ENCODE measurements around the gene IVD. TPM values are rescaled to one million over a fixed set of nuclear protein-coding genes. Genes with fewer than 3 reads are reported as not detected.

The IVD gene
- total and polyA plus RNA-seq, 2 of the 4 experiments (the other 2 are of a cell fraction), result 31.7 to 41.1 TPM

- POLR2A ChIA-PET (ENCODE audit: unreplicated experiment), result interaction anchor here (0.6 kb wide), 1 partner anchor 33 kb away, joined by 3 read pairs; no protein-coding TSS in a partner anchor
- Histone ChIP-seq H4K8ac (ENCODE audit: low read depth in 2 of 2, low read length in 2 of 2) (no peak overlapping the region), H3K79me1 (ENCODE audit: low read depth in 1 of 2, low read length in 2 of 2) (no peaks in the 10 kb centered on the region), H3K4me3 (ENCODE audit: insufficient read depth, low read depth, low read length) (no peak overlapping the region), H4K5ac (ENCODE audit: low read depth, low read length) (no peak overlapping the region), H3K56ac (ENCODE audit: extremely low read depth, insufficient read depth, low read length) (no peak overlapping the region), H3K18ac (ENCODE audit: low read depth, low read length) (no peak overlapping the region), H3K27ac (ENCODE audit: insufficient read depth, low read length) (no peak overlapping the region), H2AFZ (replicated peaks; ENCODE audit: low read length, poor library complexity) (no peak overlapping the region), H2AK5ac (ENCODE audit: low read depth, low read length) (no peak overlapping the region), H4K20me1 (ENCODE audit: insufficient read depth, low read length) (peaks cover 3% of the 10 kb centered on the region; the same call in 1 of the 2 replicates), H4K91ac (ENCODE audit: insufficient read depth, low read depth, low read length) (no peak overlapping the region), H2BK20ac (ENCODE audit: low read depth, low read length) (no peak overlapping the region), H2BK120ac (ENCODE audit: low read depth, low read length) (no peak overlapping the region), H2AK9ac (replicated peaks; ENCODE audit: low read depth, low read length, poor library complexity) (no peak overlapping the region), H3K9ac (ENCODE audit: low read depth, low read length) (no peak overlapping the region), H3K14ac (replicated peaks; ENCODE audit: low read depth, low read length) (no peak overlapping the region), H3K4ac (ENCODE audit: low read depth, low read length) (no peak overlapping the region), H3K23ac (ENCODE audit: low read depth, low read length) (no peak overlapping the region), H3K9me1 (ENCODE audit: insufficient read depth, low read length) (no peaks in the 10 kb centered on the region), H3K27me3 (ENCODE audit: control insufficient read depth, insufficient read depth, low read length) (peaks cover 20% of the 10 kb centered on the region), H3K4me2 (ENCODE audit: low read depth, low read length) (no peak overlapping the region), H3K9me3 (ENCODE audit: control insufficient read depth, insufficient read depth, low read length) (no peaks in the 10 kb centered on the region), H2BK5ac (ENCODE audit: low read depth, low read length, poor library complexity, severe bottlenecking) (no peak overlapping the region), H3K4me1 (ENCODE audit: control insufficient read depth, insufficient read depth, low read length) (no peaks in the 10 kb centered on the region), H3K36me3 (ENCODE audit: control insufficient read depth, insufficient read depth, low read length) (no peaks in the 10 kb centered on the region; the same call in 1 of the 2 replicates), H2BK15ac (ENCODE audit: low read depth, low read length) (no peak overlapping the region)
- CTCF ChIA-PET, result interaction anchor here (1.1 to 2.5 kb wide), 2 partner anchors 80 to 146 kb away, joined by 3 to 8 read pairs; no protein-coding TSS in a partner anchor
- ATAC-seq (ENCODE audit: low read depth), result no peak
- TF ChIP-seq RFX5 (IDR thresholded peaks at IDR 0.05; ENCODE audit: low read depth, low read length), result no peak
- no peak for TF ChIP-seq ELK1 (IDR thresholded peaks at IDR 0.05; ENCODE audit: borderline replicate concordance, low read depth, low read length)
- TF ChIP-seq USF2 (IDR thresholded peaks at IDR 0.05; ENCODE audit: low read depth, low read length), result no peak
- TF ChIP-seq CEBPB (IDR thresholded peaks at IDR 0.05; ENCODE audit: low read depth, low read length), result no peak
- WGBS, 2 experiments (ENCODE audit: extremely low coverage in 2 of 2, insufficient read length in 1 of 2), result no CpG with 5 or more reads among the region's 6 CpGs
- dilution Hi-C loops (cut with HindIII; ENCODE audit: low sequenced_read_pairs, unreplicated experiment) (no loop called here), intact Hi-C loops (cut with micrococcal nuclease) (no loop called here), in situ Hi-C loops (cut with MboI; ENCODE audit: low sequenced_read_pairs) (loop anchor here (5.0 to 10.0 kb wide), 4 partner anchors 102 to 380 kb away; partner anchors contain the start of gene INAFM2)
- BruUV-seq (replicated peaks), result no TSS peak
- no peak for DNase-seq
Observed at GRCh38 chr15:40424483-40425115, 19.0 kb downstream of the IVD start.

All from IMR-90 (cell line).